Gastrocnemius medialis (tissue), 4 donors: Measurements from ENCODE around the gene APBB2.

Experiments used
- POLR2A ChIP-seq, 2 donors: fragments of 450-650 bp; IDR thresholded peaks; one replicate each; pipeline ENCODE4 v1.6.1; 2017; ENCODE audit warnings: antibody characterized with exemption in 2 of 2, mild to moderate bottlenecking in 2 of 2, moderate library complexity in 2 of 2
- TF ChIP-seq, protein P1 (sequence below), 5 experiments: fragments of 450-650 bp in 3 of 5; fragments of 200-600 bp in 2 of 5; sonication (generic) in 2 of 5; IDR thresholded peaks in 4 of 5; conservative IDR thresholded peaks in 1 of 5; 1 replicate in 4 of 5; 2 replicates in 1 of 5; pipeline ENCODE4 v1.5.1; 2016 to 2019; ENCODE audit warnings: antibody characterized with exemption in 5 of 5, mild to moderate bottlenecking in 3 of 5, moderate library complexity in 3 of 5

- no peak for TF ChIP-seq POLR2A (IDR thresholded peaks at IDR 0.05)
- TF ChIP-seq, protein P1, sequence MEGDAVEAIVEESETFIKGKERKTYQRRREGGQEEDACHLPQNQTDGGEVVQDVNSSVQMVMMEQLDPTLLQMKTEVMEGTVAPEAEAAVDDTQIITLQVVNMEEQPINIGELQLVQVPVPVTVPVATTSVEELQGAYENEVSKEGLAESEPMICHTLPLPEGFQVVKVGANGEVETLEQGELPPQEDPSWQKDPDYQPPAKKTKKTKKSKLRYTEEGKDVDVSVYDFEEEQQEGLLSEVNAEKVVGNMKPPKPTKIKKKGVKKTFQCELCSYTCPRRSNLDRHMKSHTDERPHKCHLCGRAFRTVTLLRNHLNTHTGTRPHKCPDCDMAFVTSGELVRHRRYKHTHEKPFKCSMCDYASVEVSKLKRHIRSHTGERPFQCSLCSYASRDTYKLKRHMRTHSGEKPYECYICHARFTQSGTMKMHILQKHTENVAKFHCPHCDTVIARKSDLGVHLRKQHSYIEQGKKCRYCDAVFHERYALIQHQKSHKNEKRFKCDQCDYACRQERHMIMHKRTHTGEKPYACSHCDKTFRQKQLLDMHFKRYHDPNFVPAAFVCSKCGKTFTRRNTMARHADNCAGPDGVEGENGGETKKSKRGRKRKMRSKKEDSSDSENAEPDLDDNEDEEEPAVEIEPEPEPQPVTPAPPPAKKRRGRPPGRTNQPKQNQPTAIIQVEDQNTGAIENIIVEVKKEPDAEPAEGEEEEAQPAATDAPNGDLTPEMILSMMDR (IDR thresholded peaks at IDR 0.05 in 4 of 5, conservative IDR thresholded peaks at IDR 0.05 in 1 of 5), result no peak
Measured at GRCh38 chr4:41058426-41058825, 155.9 kb downstream of the APBB2 start.
